GM12878 (cell line): ENCODE measurements around the gene ELAPOR1. TPM values are rescaled to one million over a fixed set of nuclear protein-coding genes. Genes with fewer than 3 reads are reported as not detected.

Experiments used
- ATAC-seq: fragments of 200-7000 bp; cut with Tn5 transposase; 3 replicates; pipeline ENCODE4 v1.9.1; 2020; ENCODE audit warnings: mild to moderate bottlenecking, moderate library complexity
- BruUV-seq: library from RNA; stranded (reverse); fragments of 400-500 nt; replicated peaks from 2 replicates; lab custom pipeline; 2021; lab: Mats Ljungman, UMichigan
- CTCF ChIA-PET: fragments of 300-600 bp; sonication (Branson Sonifier 250); formaldehyde crosslinking; extraction: SDS; loops from one replicate; lab custom pipeline; 2021; ENCODE audit warnings: inconsistent platforms; lab: Yijun Ruan, JAX
- POLR2A ChIA-PET: fragments of 350-600 bp; formaldehyde crosslinking; extraction: SDS; loops from one replicate; lab custom pipeline; 2021; ENCODE audit warnings: inconsistent platforms; lab: Charles Lee
- RAD21 ChIA-PET: fragments of 300-600 bp; sonication (Branson Sonifier 250); formaldehyde crosslinking; loops from one replicate; lab custom pipeline; 2023; ENCODE audit warnings: antibody characterized with exemption; ENCODE audit not compliant: unreplicated experiment; lab: Charles Lee
- SMC1A ChIA-PET: fragments of 300-600 bp; sonication (Branson Sonifier 250); formaldehyde crosslinking; loops from one replicate; lab custom pipeline; 2023; ENCODE audit not compliant: unreplicated experiment, uncharacterized antibody; lab: Charles Lee
- DNase-seq: peaks from one replicate; pipeline ENCODE4 v3.0.0-alpha.2; 2011; ENCODE audit warnings: low read depth, low spot score
- FAIRE-seq: peaks from 3 replicates; lab custom pipeline; 2011; peaks lifted over from hg19 to GRCh38; lab: Jason Lieb, UNC
- H2AFZ ChIP-seq: 2 replicates; pipeline ENCODE4 v1.6.0; 2011; ENCODE audit warnings: low read depth, low read length, control low read depth; ENCODE audit not compliant: control insufficient read depth
- H3K27ac ChIP-seq: 2 replicates; pipeline ENCODE4 v1.5.1; 2011; ENCODE audit warnings: control low read depth; ENCODE audit not compliant: control insufficient read depth, insufficient read depth
- H3K27me3 ChIP-seq, 2 experiments: replicated peaks in 1 of 2; 2 replicates each; pipeline versions ENCODE4 v1.6.0 to v1.6.1; 2011; ENCODE audit warnings: low read length in 1 of 2; ENCODE audit not compliant: control insufficient read depth in 2 of 2, insufficient read depth in 2 of 2
- H3K36me3 ChIP-seq, 2 experiments: 2 replicates each; pipeline ENCODE4 v1.5.1; 2011; ENCODE audit warnings: low read length in 1 of 2; ENCODE audit not compliant: control insufficient read depth in 2 of 2, insufficient read depth in 2 of 2
- H3K4me1 ChIP-seq: 2 replicates; pipeline ENCODE4 v1.6.1; 2011; ENCODE audit warnings: mild to moderate bottlenecking, low read length, moderate library complexity, mixed read lengths; ENCODE audit not compliant: control insufficient read depth, insufficient read depth
- H3K4me2 ChIP-seq: 2 replicates; pipeline ENCODE4 v1.6.0; 2011; ENCODE audit warnings: control low read depth; ENCODE audit not compliant: control insufficient read depth, insufficient read depth
- H3K4me3 ChIP-seq: fragments of 200-600 bp; sonication (generic); 2 replicates; pipeline ENCODE4 v1.5.1; 2016
- H3K79me2 ChIP-seq: 2 replicates; pipeline ENCODE4 v1.6.0; 2011; ENCODE audit warnings: low read length; ENCODE audit not compliant: control insufficient read depth, insufficient read depth
- H3K9ac ChIP-seq: 2 replicates; pipeline ENCODE4 v1.8.0; 2011; ENCODE audit warnings: low read length, control low read depth, mixed read lengths; ENCODE audit not compliant: control insufficient read depth, insufficient read depth
- H3K9me3 ChIP-seq: replicated peaks from 3 replicates; pipeline ENCODE4 v1.5.1; 2011; ENCODE audit warnings: mild to moderate bottlenecking, low read length; ENCODE audit not compliant: control insufficient read depth, insufficient read depth
- H4K20me1 ChIP-seq: 2 replicates; pipeline ENCODE4 v1.6.0; 2011; ENCODE audit not compliant: control insufficient read depth, insufficient read depth
- ATF2 ChIP-seq: IDR thresholded peaks from 2 replicates; pipeline ENCODE4 v1.6.1; 2012; ENCODE audit warnings: low read length, inconsistent platforms
- BCLAF1 ChIP-seq: fragments of 450-650 bp; IDR thresholded peaks from 2 replicates; pipeline ENCODE4 v1.6.1; 2017; ENCODE audit warnings: antibody characterized with exemption, mild to moderate bottlenecking, moderate library complexity
- CREM ChIP-seq: IDR thresholded peaks from 2 replicates; pipeline ENCODE4 v1.6.1; 2014; ENCODE audit warnings: antibody characterized with exemption, low read depth
- E4F1 ChIP-seq: fragments of 450-650 bp; IDR thresholded peaks from 2 replicates; pipeline ENCODE4 v1.6.1; 2018; ENCODE audit warnings: borderline replicate concordance, mild to moderate bottlenecking; ENCODE audit not compliant: partially characterized antibody
- GATAD2B ChIP-seq: fragments of 450-650 bp; conservative IDR thresholded peaks from 2 replicates; pipeline ENCODE4 v1.6.1; 2017; ENCODE audit warnings: low read depth, mild to moderate bottlenecking, moderate library complexity
- LARP7 ChIP-seq: fragments of 450-650 bp; IDR thresholded peaks from 2 replicates; pipeline ENCODE4 v1.6.1; 2017; ENCODE audit warnings: mild to moderate bottlenecking
- MEF2B ChIP-seq: fragments of 450-650 bp; IDR thresholded peaks from 2 replicates; pipeline ENCODE4 v1.6.1; 2018; ENCODE audit warnings: mild to moderate bottlenecking, moderate library complexity; ENCODE audit not compliant: partially characterized antibody, poor library complexity, severe bottlenecking
- NR2C1 ChIP-seq: fragments of 450-650 bp; IDR thresholded peaks from 2 replicates; pipeline ENCODE4 v1.6.1; 2017; ENCODE audit warnings: antibody characterized with exemption, mild to moderate bottlenecking, moderate library complexity
- POU2F2 ChIP-seq: IDR thresholded peaks from 3 replicates; pipeline ENCODE4 v1.6.1; 2011; ENCODE audit warnings: low read depth, mild to moderate bottlenecking, low read length, borderline replicate concordance
- SKIL ChIP-seq: fragments of 450-650 bp; IDR thresholded peaks from 2 replicates; pipeline ENCODE4 v1.6.1; 2017; ENCODE audit warnings: mild to moderate bottlenecking, low read depth, inconsistent platforms; ENCODE audit not compliant: poor library complexity, severe bottlenecking
- SPI1 ChIP-seq: IDR thresholded peaks from 2 replicates; pipeline ENCODE4 v1.6.1; 2011; ENCODE audit warnings: low read depth, mild to moderate bottlenecking, low read length, moderate library complexity, borderline replicate concordance; ENCODE audit not compliant: insufficient read depth
- TCF12 ChIP-seq: IDR thresholded peaks from 2 replicates; pipeline ENCODE4 v1.6.1; 2011; ENCODE audit warnings: low read depth, mild to moderate bottlenecking, low read length
- ZNF384 ChIP-seq: IDR thresholded peaks from 2 replicates; pipeline ENCODE4 v1.6.1; 2012; ENCODE audit warnings: low read depth, mild to moderate bottlenecking, low read length, improper control_type of control experiment, borderline replicate concordance
- ZZZ3 ChIP-seq: IDR thresholded peaks from 2 replicates; pipeline ENCODE4 v1.6.1; 2011; ENCODE audit warnings: low read depth; ENCODE audit not compliant: control insufficient read depth, insufficient read length
- WGBS: methylation state at CpG from one replicate; pipeline ENCODE4 v1.1.6; 2016; ENCODE audit warnings: low lambda C conversion rate; ENCODE audit not compliant: insufficient replicate concordance, insufficient coverage; ENCODE audit errors: missing lambda C conversion rate; 5-methylcytosine and 5-hydroxymethylcytosine counted together
- in situ Hi-C: fragments of 300-500 bp; cut with MboI; formaldehyde crosslinking; loops from 9 replicates; pipeline ENCODE4 v1.14.3; 2018; ENCODE audit warnings: mixed read lengths
- intact Hi-C: fragments of 100-400 bp; cut with micrococcal nuclease; formaldehyde crosslinking; loops from one replicate; pipeline ENCODE4 v1.14.2; 2022; ENCODE audit not compliant: unreplicated experiment
- polyA plus RNA-seq, 11 experiments: library from polyadenylated mRNA; depleted of rRNA in 4 of 11; unstranded in 6 of 11; stranded (reverse) in 5 of 11; fragments of >200 nt; fragmentation: Nextera tagmentation in 4 of 11; fragmentation: Illumina TruSeq in 1 of 11; extraction: Ambion mirVana in 4 of 11; extraction: Trizol in 1 of 11; gene quantifications; 1 replicate in 1 of 11; 2 replicates in 10 of 11; pipeline versions ENCODE4 v1.2.1 to v1.2.3, GENCODE V29; 2011 to 2016; ENCODE audit warnings: inconsistent platforms in 2 of 11, missing spikeins in 2 of 11, low read depth in 1 of 11
- total RNA-seq, 4 experiments: library from RNA; depleted of rRNA in 3 of 4; stranded (reverse); fragments of >200 nt in 3 of 4; fragmentation: Illumina TruSeq in 1 of 4; extraction: Trizol in 1 of 4; gene quantifications; 2 replicates each; pipeline versions ENCODE4 v1.2.1 to v1.2.3, GENCODE V29; 2013 to 2021

ELAPOR1 gene
- total and polyA plus RNA-seq, 10 of the 15 experiments (the other 5 are each of a cell fraction or from before 2014, with no cell fraction given): 0.04 to 2.1 (median 0.19) TPM; not detected in 2

GRCh38 chr1:109160071-109160840, 46.3 kb downstream of the ELAPOR1 start:
- ChIA-PET RAD21 (no interaction called here), CTCF (interaction anchor here (0.6 kb wide), 1 partner anchor 760 kb away, joined by 3 read pairs; no protein-coding TSS in a partner anchor)
- DNase-seq: no peak

More at GRCh38 chr1:109160071-109160840, 46.3 kb downstream of the ELAPOR1 start:
- WGBS: 84% methylated on average over 7 of the region's 7 CpGs
- ChIA-PET SMC1A (interaction anchor here (0.9 to 1.2 kb wide), 2 partner anchors 9 kb away, joined by 3 to 5 read pairs; no protein-coding TSS in a partner anchor), POLR2A (no interaction called here)
- Histone ChIP-seq H2AFZ (no peak overlapping the region), H3K9me3 (no peaks in the 10 kb centered on the region), H3K27me3 (no peaks in the 10 kb centered on the region), H3K27ac (no peak overlapping the region), H3K36me3 (no peaks in the 10 kb centered on the region), H3K4me2 (no peak overlapping the region), H3K4me1 (peaks cover 28% of the 10 kb centered on the region), H4K20me1 (no peaks in the 10 kb centered on the region), H3K4me3 (no peak overlapping the region), H3K9ac (no peak overlapping the region), H3K79me2 (no peaks in the 10 kb centered on the region)
- BruUV-seq: no TSS peak
- no peak for FAIRE-seq
- intact Hi-C loops: no loop called here
- in situ Hi-C loops: no loop called here
- no peak for TF ChIP-seq POU2F2
- no peak for TF ChIP-seq ATF2
- no peak for TF ChIP-seq SKIL
- no peak for TF ChIP-seq CREM
- no peak for TF ChIP-seq ZZZ3
- no peak for TF ChIP-seq LARP7
- no peak for TF ChIP-seq NR2C1
- no peak for TF ChIP-seq GATAD2B
- no peak for TF ChIP-seq SPI1
- TF ChIP-seq TCF12: no peak
- no peak for TF ChIP-seq ZNF384
- TF ChIP-seq BCLAF1: no peak
- TF ChIP-seq E4F1: no peak
- TF ChIP-seq MEF2B: no peak
- ATAC-seq: no peak
